DMS114 treated with DMSO at 0.1 percent for 48 hours (cell line): ENCODE results near the gene CEBPB.
"Not testable (repeated sequence)": the region's sequence is repeated elsewhere in the genome, so short reads cannot be mapped to it uniquely, and the experiment has no call there.

Source experiments
- DNase-seq: peaks from one replicate; lab custom pipeline; 2025; ENCODE audit not compliant: unreplicated experiment; lab: John Stamatoyannopoulos, UW

CEBPB gene

DNA sequence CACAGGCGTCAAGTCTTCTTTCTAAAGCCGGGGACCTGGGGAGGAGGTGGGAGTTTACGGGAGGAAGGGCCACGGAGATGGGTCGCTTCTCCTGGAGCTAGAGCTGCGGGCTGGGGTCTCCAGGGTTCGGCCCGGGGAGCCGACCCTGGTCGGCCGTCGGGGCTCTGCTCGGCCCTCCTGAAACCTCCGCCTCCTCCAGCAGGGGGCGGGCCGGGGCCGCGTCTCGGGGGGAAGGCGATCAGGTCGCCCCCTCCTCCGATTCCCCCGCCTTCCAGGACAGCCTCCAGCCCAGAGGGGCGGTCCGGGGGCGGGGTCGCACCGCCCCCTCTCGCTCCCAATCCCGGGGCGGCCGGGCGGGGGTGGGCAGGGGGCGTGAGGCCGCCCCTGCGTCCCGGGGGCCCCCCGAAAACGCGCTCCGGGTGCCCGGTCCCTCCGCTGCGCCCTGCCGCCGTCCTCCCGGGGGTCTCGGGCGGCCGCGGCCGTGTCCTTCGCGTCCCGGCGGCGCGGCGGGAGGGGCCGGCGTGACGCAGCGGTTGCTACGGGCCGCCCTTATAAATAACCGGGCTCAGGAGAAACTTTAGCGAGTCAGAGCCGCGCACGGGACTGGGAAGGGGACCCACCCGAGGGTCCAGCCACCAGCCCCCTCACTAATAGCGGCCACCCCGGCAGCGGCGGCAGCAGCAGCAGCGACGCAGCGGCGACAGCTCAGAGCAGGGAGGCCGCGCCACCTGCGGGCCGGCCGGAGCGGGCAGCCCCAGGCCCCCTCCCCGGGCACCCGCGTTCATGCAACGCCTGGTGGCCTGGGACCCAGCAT is at the start of gene CEBPB:
Gene CEBPB (plus strand): TSS at position 580 of the 814 bp plus-strand sequence. CDS start 204 bp downstream, at position 784.
- peak; percentile 82 for DNase-seq

DNA sequence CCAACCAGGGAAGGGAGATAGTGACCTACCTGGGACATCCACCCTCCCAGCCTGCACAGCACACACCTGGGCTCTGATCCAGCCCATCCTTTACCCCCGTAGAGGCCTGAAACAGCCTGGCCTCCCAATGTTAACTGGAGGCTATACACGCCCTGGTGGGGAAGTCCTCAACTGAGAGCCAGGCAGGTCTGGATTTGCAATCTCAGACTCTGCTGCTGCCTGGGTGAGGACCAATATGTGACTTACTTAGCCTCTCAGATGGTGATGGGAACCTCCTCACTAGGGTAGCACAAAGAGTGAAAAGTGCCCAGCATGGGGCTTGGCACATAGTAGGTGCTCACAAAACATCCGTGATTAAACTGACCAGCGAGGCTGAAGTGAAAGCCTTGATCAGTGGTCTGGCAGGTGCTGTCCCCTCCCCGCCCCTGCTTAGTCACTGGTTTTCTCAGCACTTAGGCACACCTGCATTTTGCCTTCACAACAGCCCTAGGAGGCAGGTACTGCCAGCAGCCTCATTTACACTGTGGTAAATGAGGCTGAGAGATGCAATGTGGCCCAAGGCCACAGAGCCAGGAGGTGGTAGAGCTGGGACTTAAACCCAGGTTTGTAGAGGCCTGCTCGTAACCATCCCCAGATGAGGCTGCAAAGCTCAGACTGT is 49.5 kb upstream of the CEBPB start:
- no peak for DNase-seq

- no peak for DNase-seq
Observed at GRCh38 chr20:50141811-50142561, 48.6 kb upstream of the CEBPB start.

- no peak for DNase-seq
Observed at GRCh38 chr20:50142812-50143211, 47.8 kb upstream of the CEBPB start.

DNA sequence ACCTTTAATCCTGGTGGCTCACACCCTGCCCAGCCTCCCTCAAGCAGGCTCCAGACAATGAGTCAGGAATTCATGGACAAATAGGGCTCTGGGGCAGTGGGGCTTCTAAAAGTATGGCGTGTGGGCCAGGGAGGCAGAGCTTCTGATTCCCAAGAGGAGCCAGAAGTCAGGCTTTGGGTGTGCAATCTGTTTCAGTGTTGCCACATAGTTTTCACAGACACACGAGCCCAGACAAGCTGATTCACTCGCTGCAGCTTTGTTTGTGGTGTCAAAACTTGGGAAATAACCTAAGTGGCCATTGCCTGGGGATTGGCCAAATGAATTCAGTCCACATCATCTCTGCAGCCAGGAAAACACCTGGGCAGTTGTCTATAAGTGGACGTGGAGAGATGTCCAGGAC is 46.3 kb upstream of the CEBPB start:
- DNase-seq, result no peak

DNA sequence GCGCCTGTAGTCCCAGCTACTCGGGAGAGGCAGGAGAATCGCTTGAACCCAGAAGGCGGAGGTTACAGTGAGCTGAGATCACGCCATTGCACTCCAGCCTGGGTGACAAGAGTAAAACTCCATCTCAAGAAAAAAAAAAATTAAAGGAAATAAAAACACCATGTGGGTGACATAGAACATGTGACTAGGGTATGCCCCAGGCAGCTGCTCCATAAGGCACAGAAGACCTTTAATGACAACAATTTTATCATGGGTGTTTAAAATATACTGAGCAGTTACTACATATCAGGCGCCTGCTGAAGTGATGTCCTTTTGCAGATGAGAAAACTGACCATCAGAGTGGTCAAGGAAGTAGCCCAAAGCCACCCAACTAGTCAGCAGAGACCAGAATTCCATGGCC is 45.1 kb upstream of the CEBPB start:
- DNase-seq, result no peak

DNA sequence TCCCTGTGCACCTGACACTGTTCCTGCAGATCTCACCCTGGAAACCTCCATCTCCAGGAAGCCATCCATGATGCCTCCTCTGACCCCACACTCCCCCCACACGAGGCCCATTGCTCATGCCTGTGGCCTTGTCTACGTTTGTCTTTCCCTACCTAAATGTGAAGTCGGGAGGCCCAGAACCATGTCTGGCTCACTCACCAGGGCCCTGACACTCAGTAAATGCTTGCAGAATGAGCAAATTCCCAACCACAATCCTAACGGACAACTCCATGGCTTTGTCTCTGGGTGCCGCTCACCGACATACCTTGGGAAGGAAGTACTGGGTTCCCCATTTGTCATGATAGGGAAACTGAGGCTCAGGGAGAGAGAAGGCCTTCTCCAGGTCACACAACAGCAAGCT is 44.4 kb upstream of the CEBPB start:
- DNase-seq, result no peak

DNA sequence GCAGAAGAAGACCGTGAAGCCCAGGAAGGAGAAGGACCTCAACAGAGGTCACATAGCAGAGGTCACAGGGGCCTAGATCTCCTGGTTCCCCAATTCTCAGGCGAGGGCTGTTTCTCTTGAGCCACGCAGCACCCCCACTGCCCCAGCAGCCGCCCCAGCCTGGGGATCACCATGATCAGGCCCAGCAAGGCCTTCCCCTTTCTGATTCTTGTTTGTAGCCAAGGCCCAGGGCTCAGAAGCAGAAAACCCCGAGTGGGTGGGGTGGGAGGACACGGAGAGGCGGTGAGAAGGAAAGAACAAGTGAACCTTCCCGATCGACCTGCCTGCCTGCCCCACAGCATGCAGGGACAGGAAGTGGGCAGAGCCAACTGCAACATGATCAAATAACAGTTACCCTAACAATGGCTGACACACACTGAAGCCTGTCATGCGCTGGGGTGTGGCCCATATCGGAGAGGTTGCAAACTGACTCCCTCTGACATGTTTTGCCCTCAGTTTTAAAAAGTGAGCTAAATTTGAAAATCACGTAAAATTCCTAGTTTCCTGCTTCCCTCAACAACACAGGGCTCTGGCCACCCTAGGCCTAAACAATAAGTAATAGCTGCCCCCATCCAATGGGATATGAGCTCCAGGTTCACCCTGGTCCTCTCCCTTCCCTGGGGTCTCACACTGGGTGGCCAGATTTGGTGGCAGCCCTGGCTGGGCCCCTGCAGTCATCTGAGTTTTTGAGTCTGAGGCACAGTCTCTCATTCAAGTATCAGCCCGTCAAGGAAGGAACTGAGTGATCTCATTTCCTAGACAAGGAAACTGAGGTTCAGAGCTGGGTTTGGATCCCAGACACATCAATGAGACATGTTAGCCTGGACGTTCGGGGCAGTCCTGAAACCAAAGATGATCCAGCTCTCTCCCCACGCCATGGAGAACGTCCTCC is 43.6 kb upstream of the CEBPB start:
- no peak for DNase-seq

- no peak for DNase-seq
Observed at GRCh38 chr20:50149481-50150254, 41.0 kb upstream of the CEBPB start.

- no peak for DNase-seq
Observed at GRCh38 chr20:50151034-50151743, 39.4 kb upstream of the CEBPB start.

GRCh38 chr20:50152394-50153152 is 38.1 kb upstream of the CEBPB start:
- DNase-seq, result no peak

DNA sequence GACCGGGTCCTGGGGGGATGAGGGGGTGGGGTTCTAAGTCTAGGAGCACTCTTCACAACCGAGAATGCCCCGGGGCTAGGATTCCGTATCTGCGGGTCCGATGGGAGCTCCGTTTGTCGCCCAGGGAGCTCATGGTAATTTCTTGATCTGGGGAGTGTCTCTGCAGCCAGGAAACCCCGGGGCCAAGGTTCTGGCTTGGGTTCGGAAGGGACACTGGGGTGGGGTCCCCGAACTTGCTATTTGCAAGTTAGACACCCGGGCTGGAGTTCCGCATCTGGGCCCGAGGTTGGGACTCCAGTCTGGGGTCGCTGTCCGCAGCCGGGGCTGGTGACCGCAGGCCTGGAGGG is 37.5 kb upstream of the CEBPB start:
- DNase-seq, result no peak

GRCh38 chr20:50153500-50154377 is 36.9 kb upstream of the CEBPB start, which contains the start of gene PEDS1:
Gene PEDS1, minus strand, starts transcription at chr20:50153723. Its CDS starts 86 bp downstream, at chr20:50153637.
- DNase-seq, result peak; percentile 86

- not testable (repeated sequence) for DNase-seq
Observed at GRCh38 chr20:50161494-50161893, 29.1 kb upstream of the CEBPB start.

GRCh38 chr20:50163570-50164317 is 26.9 kb upstream of the CEBPB start:
- DNase-seq, result no peak

GRCh38 chr20:50165684-50166554 is 24.7 kb upstream of the CEBPB start:
- DNase-seq, result peak; percentile 67
